Measurements from ENCODE around the gene RPS6KB2. TPM values are rescaled to one million over a fixed set of nuclear protein-coding genes. Genes with fewer than 3 reads are reported as not detected.

RPS6KB2 gene
- total RNA-seq, 1 experiment from 2014 or later, result 49.8 TPM

DNA sequence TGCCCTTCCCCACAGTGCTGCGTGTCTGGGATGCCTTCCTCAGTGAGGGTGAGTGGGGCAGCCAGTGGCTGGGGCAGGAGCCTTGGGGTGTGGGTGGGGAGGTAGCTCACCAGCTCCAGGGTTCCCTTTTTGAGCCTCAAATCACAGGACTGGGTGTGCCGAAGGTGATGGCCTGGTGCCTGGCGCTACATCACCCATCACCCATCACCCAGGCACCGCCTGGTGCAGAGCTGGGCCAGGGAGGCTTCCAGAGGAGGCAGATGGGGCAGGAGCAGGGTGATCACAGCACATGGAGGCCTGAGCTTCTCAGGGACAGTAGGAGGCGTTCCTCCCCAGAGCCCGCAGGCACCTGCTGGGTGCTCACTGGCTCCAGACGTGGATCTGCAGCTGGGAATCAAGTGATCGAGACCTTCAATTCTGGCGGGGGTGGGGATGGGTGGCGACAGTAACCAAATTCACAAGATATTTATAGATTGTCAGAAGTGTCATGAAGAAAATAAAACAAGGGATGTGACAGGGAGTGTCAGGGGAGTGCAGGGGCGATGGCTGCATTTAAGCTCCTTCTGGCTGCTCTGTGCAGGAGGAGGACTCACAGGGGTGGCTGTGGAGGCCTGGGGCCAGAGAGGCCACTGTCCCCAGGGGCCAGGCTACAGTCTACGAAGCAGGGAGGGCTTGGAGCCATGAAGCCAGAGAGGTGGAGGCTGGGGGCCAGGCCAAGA, 21.2 kb upstream of the RPS6KB2 start:
- CTCF ChIA-PET, result interaction anchor here (0.6 kb wide), 1 partner anchor 50 kb away, joined by 3 read pairs; no protein-coding TSS in a partner anchor
- POLR2A ChIA-PET, result interaction anchor here (0.7 to 2.2 kb wide), 2 partner anchors 13 to 186 kb away, joined by 3 to 6 read pairs; no protein-coding TSS in a partner anchor
- H3K4me3 Mint-ChIP-seq (ENCODE audit: unreplicated experiment), result no peak overlapping the region

DNA sequence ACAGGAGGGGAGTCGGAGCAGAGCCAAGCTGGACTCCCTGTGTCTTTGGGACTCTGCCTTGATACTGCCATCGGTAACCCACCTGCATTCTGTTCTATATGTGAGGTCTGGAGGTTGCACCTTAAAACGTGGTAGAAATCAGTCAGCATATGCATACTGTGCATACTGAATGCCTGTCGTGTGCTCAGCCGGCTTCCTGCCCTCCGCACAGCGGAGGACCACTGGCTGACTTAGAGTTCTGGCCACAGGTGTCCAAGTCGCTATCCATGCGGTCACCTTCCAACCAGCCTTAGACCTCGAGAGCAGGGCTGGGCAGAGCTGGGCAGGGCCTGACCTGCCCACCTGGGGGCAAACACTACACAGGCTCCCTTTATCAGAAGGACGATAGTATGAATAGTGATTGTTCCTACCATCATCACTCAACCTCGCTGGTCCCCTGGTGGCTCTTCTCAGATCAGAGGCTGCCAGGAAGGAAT, 20.6 kb upstream of the RPS6KB2 start:
- Mint-ChIP-seq H3K36me3 (ENCODE audit: insufficient read depth, unreplicated experiment) (peaks cover 18% of the 10 kb centered on the region), H3K9me3 (ENCODE audit: unreplicated experiment) (no peaks in the 10 kb centered on the region), H3K4me1 (ENCODE audit: insufficient read depth, unreplicated experiment) (peaks cover 4% of the 10 kb centered on the region), H3K4me3 (ENCODE audit: unreplicated experiment) (no peak overlapping the region), H3K27me3 (ENCODE audit: insufficient read depth, unreplicated experiment) (no peaks in the 10 kb centered on the region), H3K27ac (ENCODE audit: low read depth, unreplicated experiment) (no peak overlapping the region)
- intact Hi-C loops (cut with micrococcal nuclease), result no loop called here
- no TSS peak for BruUV-seq (replicated peaks)
- ChIA-PET CTCF (interaction anchor here (0.6 kb wide), 1 partner anchor 51 kb away, joined by 3 read pairs; no protein-coding TSS in a partner anchor), POLR2A (interaction anchor here (2.2 kb wide), 1 partner anchor 12 kb away, joined by 6 read pairs; no protein-coding TSS in a partner anchor)
- no peak for DNase-seq (ENCODE audit: unreplicated experiment)
- TF ChIP-seq, protein P1, sequence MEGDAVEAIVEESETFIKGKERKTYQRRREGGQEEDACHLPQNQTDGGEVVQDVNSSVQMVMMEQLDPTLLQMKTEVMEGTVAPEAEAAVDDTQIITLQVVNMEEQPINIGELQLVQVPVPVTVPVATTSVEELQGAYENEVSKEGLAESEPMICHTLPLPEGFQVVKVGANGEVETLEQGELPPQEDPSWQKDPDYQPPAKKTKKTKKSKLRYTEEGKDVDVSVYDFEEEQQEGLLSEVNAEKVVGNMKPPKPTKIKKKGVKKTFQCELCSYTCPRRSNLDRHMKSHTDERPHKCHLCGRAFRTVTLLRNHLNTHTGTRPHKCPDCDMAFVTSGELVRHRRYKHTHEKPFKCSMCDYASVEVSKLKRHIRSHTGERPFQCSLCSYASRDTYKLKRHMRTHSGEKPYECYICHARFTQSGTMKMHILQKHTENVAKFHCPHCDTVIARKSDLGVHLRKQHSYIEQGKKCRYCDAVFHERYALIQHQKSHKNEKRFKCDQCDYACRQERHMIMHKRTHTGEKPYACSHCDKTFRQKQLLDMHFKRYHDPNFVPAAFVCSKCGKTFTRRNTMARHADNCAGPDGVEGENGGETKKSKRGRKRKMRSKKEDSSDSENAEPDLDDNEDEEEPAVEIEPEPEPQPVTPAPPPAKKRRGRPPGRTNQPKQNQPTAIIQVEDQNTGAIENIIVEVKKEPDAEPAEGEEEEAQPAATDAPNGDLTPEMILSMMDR (IDR thresholded peaks at IDR 0.05; ENCODE audit: unreplicated experiment), result no peak

More for the DNA sequence above, 21.2 kb upstream of the RPS6KB2 start:
- intact Hi-C loops (cut with micrococcal nuclease), result no loop called here
- Mint-ChIP-seq H3K36me3 (ENCODE audit: insufficient read depth, unreplicated experiment) (peaks cover 14% of the 10 kb centered on the region), H3K9me3 (ENCODE audit: unreplicated experiment) (no peaks in the 10 kb centered on the region), H3K27me3 (ENCODE audit: insufficient read depth, unreplicated experiment) (no peaks in the 10 kb centered on the region), H3K27ac (ENCODE audit: low read depth, unreplicated experiment) (no peak overlapping the region), H3K4me1 (ENCODE audit: insufficient read depth, unreplicated experiment) (peaks cover 4% of the 10 kb centered on the region)
- no TSS peak for BruUV-seq (replicated peaks)
- TF ChIP-seq, protein P1 (IDR thresholded peaks at IDR 0.05; ENCODE audit: unreplicated experiment), result no peak
- DNase-seq (ENCODE audit: unreplicated experiment), result no peak

DNA sequence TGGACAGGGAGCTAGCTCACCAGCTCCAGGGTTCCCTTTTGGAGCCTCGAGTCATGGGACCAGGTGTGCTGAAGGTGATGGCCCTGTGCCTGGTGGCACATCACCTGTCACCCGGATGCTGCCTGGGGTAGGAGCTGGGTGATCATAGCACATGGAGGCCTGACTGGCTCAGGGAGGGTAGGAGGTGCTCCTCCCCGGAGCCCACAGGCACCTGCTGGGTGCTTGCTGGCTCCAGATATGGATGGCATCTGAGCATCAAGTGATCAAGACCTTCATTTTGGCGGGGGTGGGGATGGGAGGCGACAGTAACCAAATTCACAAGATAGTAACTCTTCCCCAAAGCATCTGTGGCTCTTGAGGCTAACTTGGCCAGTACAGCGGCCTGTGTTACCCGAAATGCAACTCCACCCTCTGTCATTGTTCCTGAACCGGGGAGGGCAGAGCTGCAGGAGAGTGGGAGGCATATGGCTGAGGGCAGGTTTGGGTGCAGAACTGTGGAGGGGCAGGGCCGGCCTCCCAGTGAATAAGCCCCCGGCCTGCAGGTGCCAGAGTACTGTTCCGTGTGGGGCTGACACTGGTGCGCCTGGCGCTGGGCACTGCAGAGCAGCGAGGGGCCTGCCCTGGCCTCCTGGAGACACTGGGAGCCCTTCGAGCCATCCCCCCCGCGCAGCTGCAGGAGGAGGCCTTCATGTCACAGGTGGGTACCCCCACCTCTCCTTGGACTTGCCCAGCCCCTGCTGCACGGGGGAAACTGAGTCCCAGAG, 19.7 kb upstream of the RPS6KB2 start:
- ChIA-PET CTCF (no interaction called here), POLR2A (interaction anchor here (2.2 kb wide), 1 partner anchor 12 kb away, joined by 6 read pairs; no protein-coding TSS in a partner anchor)
- DNase-seq (ENCODE audit: unreplicated experiment), result no peak
- intact Hi-C loops (cut with micrococcal nuclease), result no loop called here
- peaks cover 19% of the 10 kb centered on the region for H3K36me3 Mint-ChIP-seq (ENCODE audit: insufficient read depth, unreplicated experiment)
- no peak overlapping the region for H3K4me3 Mint-ChIP-seq (ENCODE audit: unreplicated experiment)
- no peaks in the 10 kb centered on the region for H3K9me3 Mint-ChIP-seq (ENCODE audit: unreplicated experiment)
- no TSS peak for BruUV-seq (replicated peaks)
- H3K4me1 Mint-ChIP-seq (ENCODE audit: insufficient read depth, unreplicated experiment), result peaks cover 4% of the 10 kb centered on the region
- no peaks in the 10 kb centered on the region for H3K27me3 Mint-ChIP-seq (ENCODE audit: insufficient read depth, unreplicated experiment)
- TF ChIP-seq, protein P1 (IDR thresholded peaks at IDR 0.05; ENCODE audit: unreplicated experiment), result no peak
- no peak overlapping the region for H3K27ac Mint-ChIP-seq (ENCODE audit: low read depth, unreplicated experiment)

DNA sequence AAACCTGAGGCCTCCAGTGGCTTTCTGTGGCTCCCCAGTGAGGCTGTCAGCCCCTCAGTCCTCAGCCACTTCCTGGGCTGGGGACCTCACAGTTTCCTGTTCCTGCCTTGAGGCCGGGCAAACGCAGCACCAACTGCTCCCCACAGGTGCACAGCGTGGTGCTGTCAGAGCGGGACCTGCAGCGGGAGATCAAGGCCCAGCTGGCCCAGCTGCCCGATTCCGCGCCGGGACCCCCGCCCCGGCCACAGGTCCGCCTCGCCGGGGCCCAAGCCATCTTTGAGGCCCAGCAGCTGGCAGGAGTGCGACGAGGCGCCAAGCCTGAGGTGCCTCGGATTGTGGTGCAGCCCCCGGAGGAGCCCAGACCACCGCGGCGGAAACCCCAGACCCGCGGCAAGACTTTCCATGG, 19.0 kb upstream of the RPS6KB2 start:
- H3K4me3 Mint-ChIP-seq (ENCODE audit: unreplicated experiment), result no peak overlapping the region
- TF ChIP-seq, protein P1 (IDR thresholded peaks at IDR 0.05; ENCODE audit: unreplicated experiment), result no peak
- H3K9me3 Mint-ChIP-seq (ENCODE audit: unreplicated experiment), result no peaks in the 10 kb centered on the region
- BruUV-seq (replicated peaks), result no TSS peak
- H3K36me3 Mint-ChIP-seq (ENCODE audit: insufficient read depth, unreplicated experiment), result peaks cover 19% of the 10 kb centered on the region
- POLR2A ChIA-PET, result interaction anchor here (2.2 kb wide), 1 partner anchor 11 kb away, joined by 6 read pairs; no protein-coding TSS in a partner anchor
- DNase-seq (ENCODE audit: unreplicated experiment), result no peak
- intact Hi-C loops (cut with micrococcal nuclease), result no loop called here
- no peak overlapping the region for H3K27ac Mint-ChIP-seq (ENCODE audit: low read depth, unreplicated experiment)
- CTCF ChIA-PET, result no interaction called here
- no peaks in the 10 kb centered on the region for H3K27me3 Mint-ChIP-seq (ENCODE audit: insufficient read depth, unreplicated experiment)
- peaks cover 4% of the 10 kb centered on the region for H3K4me1 Mint-ChIP-seq (ENCODE audit: insufficient read depth, unreplicated experiment)

Data from MCF 10A (cell line).